BLaER1 (cell line): ENCODE data around the gene IRX3.

Experiments
- H3K27ac ChIP-seq: shearing (Covaris generic); formaldehyde crosslinking; 2 replicates; pipeline ENCODE4 v1.8.1; 2022
- H3K27me3 ChIP-seq: shearing (Covaris generic); formaldehyde crosslinking; 2 replicates; pipeline ENCODE4 v1.8.1; 2022
- H3K36me3 ChIP-seq: shearing (Covaris generic); formaldehyde crosslinking; 2 replicates; pipeline ENCODE4 v1.8.1; 2022
- H3K4me1 ChIP-seq: shearing (Covaris generic); formaldehyde crosslinking; 2 replicates; pipeline ENCODE4 v1.8.1; 2022
- H3K4me2 ChIP-seq: shearing (Covaris generic); formaldehyde crosslinking; 2 replicates; pipeline ENCODE4 v1.8.1; 2022
- H3K4me3 ChIP-seq: shearing (Covaris generic); formaldehyde crosslinking; 2 replicates; pipeline ENCODE4 v1.8.1; 2022
- H3K9ac ChIP-seq: shearing (Covaris generic); formaldehyde crosslinking; 2 replicates; pipeline ENCODE4 v1.8.1; 2022
- H3K9me3 ChIP-seq: shearing (Covaris generic); formaldehyde crosslinking; 2 replicates; pipeline ENCODE4 v1.8.1; 2022
- H4K20me1 ChIP-seq: shearing (Covaris generic); formaldehyde crosslinking; 2 replicates; pipeline ENCODE4 v1.8.1; 2022
- Cebpa-rat ChIP-seq: shearing (Covaris generic); IDR thresholded peaks from 2 replicates; pipeline ENCODE4 v1.8.1; 2022

Gene IRX3

GRCh38 chr16:54286366-54287130, at the start of gene IRX3:
Gene IRX3, minus strand, starts transcription at chr16:54286787. Its CDS starts 737 bp downstream, at chr16:54286050.
- H3K4me3 ChIP-seq: peak within 1 kb of the TSS; percentile 62
- H3K4me2 ChIP-seq: peak within 1 kb of the TSS; percentile 91
- H3K36me3 ChIP-seq: no peaks in the 10 kb centered on the region
- no peak for TF ChIP-seq Cebpa-rat
- no peak within 1 kb of the TSS for H3K27ac ChIP-seq
- no peak within 1 kb of the TSS for H3K9ac ChIP-seq
- H4K20me1 ChIP-seq: peaks cover 86% of the 10 kb centered on the region
- H3K27me3 ChIP-seq: peaks cover 100% of the 10 kb centered on the region
- H3K4me1 ChIP-seq: peaks cover 37% of the 10 kb centered on the region
- peaks cover 25% of the 10 kb centered on the region; the same call in 1 of the 2 replicates for H3K9me3 ChIP-seq

- Histone ChIP-seq H3K27me3 (no peaks in the 10 kb centered on the region), H3K4me2 (no peak overlapping the region)
- TF ChIP-seq Cebpa-rat: no peak
These were observed 48.6 kb upstream of the IRX3 start for GRCh38 chr16:54335230-54335629.

GRCh38 chr16:54334208-54334607, 47.6 kb upstream of the IRX3 start:
- Histone ChIP-seq H3K36me3 (no peaks in the 10 kb centered on the region), H4K20me1 (no peaks in the 10 kb centered on the region), H3K4me2 (no peak overlapping the region), H3K4me3 (no peak overlapping the region), H3K27ac (no peak overlapping the region), H3K4me1 (peaks cover 6% of the 10 kb centered on the region), H3K9me3 (no peaks in the 10 kb centered on the region), H3K27me3 (no peaks in the 10 kb centered on the region), H3K9ac (no peak overlapping the region)
- TF ChIP-seq Cebpa-rat: no peak

More at GRCh38 chr16:54335230-54335629, 48.6 kb upstream of the IRX3 start:
- H4K20me1 ChIP-seq: no peaks in the 10 kb centered on the region
- peaks cover 6% of the 10 kb centered on the region for H3K4me1 ChIP-seq
- H3K36me3 ChIP-seq: no peaks in the 10 kb centered on the region
- H3K4me3 ChIP-seq: no peak overlapping the region
- H3K9me3 ChIP-seq: no peaks in the 10 kb centered on the region
- no peak overlapping the region for H3K9ac ChIP-seq
- no peak overlapping the region for H3K27ac ChIP-seq

GRCh38 chr16:54331241-54332002, 44.8 kb upstream of the IRX3 start:
- H3K4me3 ChIP-seq: no peak overlapping the region
- TF ChIP-seq Cebpa-rat: no peak
- peaks cover 4% of the 10 kb centered on the region for H3K4me1 ChIP-seq
- H3K27ac ChIP-seq: no peak overlapping the region
- H4K20me1 ChIP-seq: no peaks in the 10 kb centered on the region
- H3K9me3 ChIP-seq: no peaks in the 10 kb centered on the region
- no peaks in the 10 kb centered on the region for H3K27me3 ChIP-seq
- H3K4me2 ChIP-seq: no peak overlapping the region
- no peak overlapping the region for H3K9ac ChIP-seq
- H3K36me3 ChIP-seq: no peaks in the 10 kb centered on the region

GRCh38 chr16:54327609-54328008, 41.0 kb upstream of the IRX3 start:
- no peak overlapping the region for H3K4me3 ChIP-seq
- H3K27me3 ChIP-seq: no peaks in the 10 kb centered on the region
- H3K4me1 ChIP-seq: no peaks in the 10 kb centered on the region
- no peaks in the 10 kb centered on the region for H3K9me3 ChIP-seq
- no peaks in the 10 kb centered on the region for H3K36me3 ChIP-seq
- no peak for TF ChIP-seq Cebpa-rat
- no peak overlapping the region for H3K4me2 ChIP-seq
- no peak overlapping the region for H3K27ac ChIP-seq
- no peak overlapping the region for H3K9ac ChIP-seq
- no peaks in the 10 kb centered on the region for H4K20me1 ChIP-seq

DNA sequence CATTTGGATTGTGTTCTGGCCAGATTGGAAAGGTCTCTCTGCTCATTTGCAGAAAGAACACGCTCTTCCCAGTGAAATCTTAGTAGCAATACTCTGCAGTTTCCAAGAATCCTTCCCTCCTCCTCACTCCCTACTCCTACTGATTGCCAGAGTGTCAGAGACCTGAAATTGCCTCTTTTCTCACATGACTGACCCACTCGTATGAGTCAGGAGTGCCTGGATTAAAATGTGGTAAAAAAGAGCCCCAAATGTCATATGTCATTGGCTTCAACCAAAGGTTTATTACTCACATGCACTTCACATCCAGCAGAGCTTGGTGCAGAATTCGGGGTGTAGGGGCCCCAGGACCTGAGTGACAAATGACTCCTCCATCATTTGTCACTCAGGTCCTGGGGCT, 39.7 kb upstream of the IRX3 start:
- H3K4me2 ChIP-seq: no peak overlapping the region

GRCh38 chr16:54325616-54326265, 39.2 kb upstream of the IRX3 start:
- Histone ChIP-seq H4K20me1 (no peaks in the 10 kb centered on the region), H3K4me1 (no peaks in the 10 kb centered on the region), H3K9me3 (no peaks in the 10 kb centered on the region), H3K4me3 (no peak overlapping the region), H3K4me2 (no peak overlapping the region), H3K9ac (no peak overlapping the region), H3K27ac (no peak overlapping the region), H3K36me3 (no peaks in the 10 kb centered on the region), H3K27me3 (no peaks in the 10 kb centered on the region)
- no peak for TF ChIP-seq Cebpa-rat

More for the DNA sequence above, 39.7 kb upstream of the IRX3 start:
- Histone ChIP-seq H3K4me3 (no peak overlapping the region), H3K27me3 (no peaks in the 10 kb centered on the region), H4K20me1 (no peaks in the 10 kb centered on the region), H3K4me1 (no peaks in the 10 kb centered on the region), H3K9me3 (no peaks in the 10 kb centered on the region), H3K27ac (no peak overlapping the region), H3K9ac (no peak overlapping the region), H3K36me3 (no peaks in the 10 kb centered on the region)
- no peak for TF ChIP-seq Cebpa-rat

- Histone ChIP-seq H4K20me1 (no peaks in the 10 kb centered on the region), H3K4me1 (no peaks in the 10 kb centered on the region), H3K27ac (no peak overlapping the region), H3K36me3 (no peaks in the 10 kb centered on the region), H3K27me3 (no peaks in the 10 kb centered on the region), H3K9ac (no peak overlapping the region), H3K4me2 (no peak overlapping the region), H3K9me3 (no peaks in the 10 kb centered on the region), H3K4me3 (no peak overlapping the region)
- no peak for TF ChIP-seq Cebpa-rat
These were observed 38.1 kb upstream of the IRX3 start for GRCh38 chr16:54324716-54325115.

DNA sequence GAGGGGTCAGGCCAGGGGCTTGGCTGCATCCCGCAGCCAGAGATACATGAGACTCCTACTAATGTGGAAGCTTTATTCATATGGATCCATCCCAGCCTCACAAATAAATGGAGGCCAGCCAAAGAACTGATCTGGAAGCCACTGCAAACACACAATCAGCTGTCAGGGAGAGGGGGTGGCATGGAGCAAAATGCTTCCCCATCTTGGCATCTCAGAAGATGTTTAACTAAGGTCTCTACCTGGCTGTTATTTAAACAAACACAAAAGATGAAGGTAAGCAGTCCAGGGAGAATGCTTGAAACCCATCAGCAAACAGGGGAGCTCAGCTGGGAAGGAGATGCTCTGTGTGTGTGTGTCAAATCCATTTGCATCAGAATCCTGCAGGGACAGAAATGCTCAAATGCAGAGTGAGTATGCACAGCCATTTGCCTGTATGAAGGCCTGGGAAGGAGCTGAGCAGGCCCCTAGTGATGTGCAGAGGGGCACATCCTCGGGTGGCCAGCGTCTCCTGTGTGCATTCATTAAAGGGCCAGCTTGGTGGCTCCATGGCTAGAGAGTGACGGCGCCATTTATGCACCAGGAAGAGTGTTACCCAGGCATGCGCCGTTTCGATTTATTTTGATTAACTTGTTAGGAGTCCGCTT, 34.2 kb upstream of the IRX3 start:
- H4K20me1 ChIP-seq: no peaks in the 10 kb centered on the region
- TF ChIP-seq Cebpa-rat: no peak
- no peak overlapping the region for H3K4me3 ChIP-seq
- no peaks in the 10 kb centered on the region for H3K36me3 ChIP-seq
- no peak overlapping the region for H3K4me2 ChIP-seq
- no peaks in the 10 kb centered on the region for H3K4me1 ChIP-seq
- no peaks in the 10 kb centered on the region for H3K27me3 ChIP-seq
- no peak overlapping the region for H3K9ac ChIP-seq
- H3K27ac ChIP-seq: no peak overlapping the region
- no peaks in the 10 kb centered on the region for H3K9me3 ChIP-seq
